B cell (primary cell): Measurements from ENCODE around the gene SHC3. TPM values are rescaled to one million over a fixed set of nuclear protein-coding genes. Genes with fewer than 3 reads are reported as not detected.

Experiments used
- ATAC-seq: fragments of 200-7000 bp; cut with Tn5 transposase; one replicate; pipeline ENCODE4 v1.10.0; 2021; ENCODE audit warnings: low read depth, mild to moderate bottlenecking, moderate number of reproducible peaks, moderate library complexity
- CTCF ChIA-PET: fragments of 350-600 bp; sonication (Branson Sonifier 250); formaldehyde crosslinking; loops from one replicate; lab custom pipeline; 2021; ENCODE audit warnings: antibody characterized with exemption, inconsistent platforms; lab: Charles Lee
- POLR2A ChIA-PET: fragments of 350-600 bp; sonication (Branson Sonifier 250); formaldehyde crosslinking; loops from one replicate; lab custom pipeline; 2021; ENCODE audit warnings: antibody characterized with exemption; lab: Charles Lee
- DNase-seq: peaks from one replicate; pipeline ENCODE4 v3.0.0; 2013
- H2AFZ ChIP-seq: 2 replicates; pipeline ENCODE4 v1.6.1; 2012; ENCODE audit warnings: mild to moderate bottlenecking, low read depth, low read length; ENCODE audit not compliant: insufficient read depth, poor library complexity, severe bottlenecking
- H3K27ac ChIP-seq, 2 donors: 1 replicate in 1 of 2; 2 replicates in 1 of 2; pipeline ENCODE4 v1.5.1; 2012 to 2013; ENCODE audit warnings: low read length in 2 of 2, mild to moderate bottlenecking in 2 of 2, moderate library complexity in 1 of 2
- H3K27me3 ChIP-seq, 4 experiments: fragments of 200-600 bp in 1 of 4; sonication (generic) in 1 of 4; replicated peaks in 1 of 4; 1 replicate in 2 of 4; 2 replicates in 2 of 4; pipeline versions ENCODE4 v1.6.1 to v1.7.0; 2013 to 2016; ENCODE audit warnings: low read length in 3 of 4, mild to moderate bottlenecking in 2 of 4, mixed read lengths in 1 of 4, moderate library complexity in 1 of 4; ENCODE audit not compliant: insufficient read depth in 4 of 4, control insufficient read depth in 3 of 4; ENCODE audit errors: control extremely low read depth in 1 of 4
- H3K36me3 ChIP-seq, 2 experiments: replicated peaks in 1 of 2; 1 replicate in 1 of 2; 2 replicates in 1 of 2; pipeline versions ENCODE4 v1.6.1 to v1.7.1; 2013; ENCODE audit warnings: low read length in 1 of 2; ENCODE audit not compliant: insufficient read depth in 2 of 2, control insufficient read depth in 1 of 2; ENCODE audit errors: control extremely low read depth in 1 of 2, extremely low read depth in 1 of 2
- H3K4me1 ChIP-seq, 2 donors: fragments of 200-600 bp in 1 of 2; sonication (generic) in 1 of 2; 1 replicate in 1 of 2; 2 replicates in 1 of 2; pipeline versions ENCODE4 v1.5.1 to v1.6.1; 2013 to 2017; ENCODE audit warnings: low read length in 2 of 2; ENCODE audit not compliant: control insufficient read depth in 2 of 2, insufficient read depth in 2 of 2
- H3K4me2 ChIP-seq: replicated peaks from 2 replicates; pipeline ENCODE3; 2012; ENCODE audit warnings: mild to moderate bottlenecking, low read depth, low read length; ENCODE audit not compliant: poor library complexity, severe bottlenecking
- H3K4me3 ChIP-seq, 5 experiments: fragments of 200-600 bp in 1 of 5; sonication (generic) in 1 of 5; 1 replicate in 3 of 5; 2 replicates in 2 of 5; pipeline versions ENCODE4 v1.5.1 to v1.7.0; 2011 to 2016; ENCODE audit warnings: low read length in 4 of 5, mild to moderate bottlenecking in 4 of 5, low read depth in 2 of 5, control low read depth in 1 of 5, moderate library complexity in 1 of 5; ENCODE audit not compliant: insufficient read depth in 1 of 5; ENCODE audit errors: control extremely low read depth in 1 of 5, extremely low read depth in 1 of 5
- H3K79me2 ChIP-seq: fragments of 200-600 bp; sonication (generic); one replicate; pipeline ENCODE4 v1.6.0; 2016; ENCODE audit warnings: low read length; ENCODE audit not compliant: control insufficient read depth, insufficient read depth
- H3K9ac ChIP-seq: fragments of 200-600 bp; sonication (generic); 2 replicates; pipeline ENCODE4 v1.6.1; 2017; ENCODE audit warnings: mild to moderate bottlenecking, low read length, moderate library complexity
- H3K9me3 ChIP-seq, 3 donors: one replicate each; pipeline versions ENCODE4 v1.6.1 to v1.7.1; 2013; ENCODE audit warnings: low read length in 2 of 3; ENCODE audit not compliant: control insufficient read depth in 2 of 3, insufficient read depth in 1 of 3; ENCODE audit errors: control extremely low read depth in 1 of 3
- H4K20me1 ChIP-seq: 2 replicates; pipeline ENCODE4 v1.6.0; 2012; ENCODE audit warnings: mild to moderate bottlenecking, low read length; ENCODE audit not compliant: insufficient read depth, control insufficient read depth, poor library complexity, severe bottlenecking
- H3K27ac Mint-ChIP-seq: one replicate; pipeline ENCODE4 v1.8.0; 2021; ENCODE audit warnings: mixed read lengths
- H3K27me3 Mint-ChIP-seq: one replicate; pipeline ENCODE4 v1.8.0; 2021; ENCODE audit warnings: mixed read lengths
- H3K4me1 Mint-ChIP-seq: one replicate; pipeline ENCODE4 v1.8.0; 2021; ENCODE audit warnings: mixed read lengths
- H3K4me3 Mint-ChIP-seq: one replicate; pipeline ENCODE4 v1.8.0; 2021; ENCODE audit warnings: mixed read lengths
- H3K9me3 Mint-ChIP-seq: one replicate; pipeline ENCODE4 v1.8.0; 2022; ENCODE audit warnings: mixed read lengths; ENCODE audit not compliant: insufficient read depth
- EZH2 ChIP-seq: IDR thresholded peaks from 2 replicates; pipeline ENCODE4 v1.6.1; 2012; ENCODE audit warnings: borderline replicate concordance, low read depth, mild to moderate bottlenecking, moderate library complexity, low read length; ENCODE audit not compliant: insufficient read depth, poor library complexity, severe bottlenecking
- WGBS: methylation state at CpG from one replicate; pipeline ENCODE4 v1.1.5; 2013; ENCODE audit warnings: missing lambda C conversion rate; ENCODE audit not compliant: insufficient coverage; 5-methylcytosine and 5-hydroxymethylcytosine counted together
- intact Hi-C: fragments of 100-400 bp; cut with micrococcal nuclease; formaldehyde crosslinking; loops from one replicate; pipeline ENCODE4 v1.10.0; 2022
- polyA plus RNA-seq: library from polyadenylated mRNA; depleted of rRNA; stranded (reverse); fragments of >200 nt; gene quantifications from 2 replicates; pipeline ENCODE4 v1.2.3, GENCODE V29; 2012
- total RNA-seq, 2 donors: library from RNA; stranded (reverse); fragments of 120-200 nt in 1 of 2; gene quantifications; 1 replicate in 1 of 2; 2 replicates in 1 of 2; pipeline versions ENCODE4 v1.2.3 to v1.2.4, GENCODE V29; 2013 to 2022
- TF ChIP-seq, protein P1 (sequence below): fragments of 200-600 bp; IDR thresholded peaks from one replicate; pipeline ENCODE4 v1.8.0; 2022; ENCODE audit warnings: antibody characterized with exemption, mild to moderate bottlenecking

The SHC3 gene
- total and polyA plus RNA-seq, 2 donors (not counting 1 experiment from before 2014, with no cell fraction given): 0.03 TPM; not detected in 1

DNA sequence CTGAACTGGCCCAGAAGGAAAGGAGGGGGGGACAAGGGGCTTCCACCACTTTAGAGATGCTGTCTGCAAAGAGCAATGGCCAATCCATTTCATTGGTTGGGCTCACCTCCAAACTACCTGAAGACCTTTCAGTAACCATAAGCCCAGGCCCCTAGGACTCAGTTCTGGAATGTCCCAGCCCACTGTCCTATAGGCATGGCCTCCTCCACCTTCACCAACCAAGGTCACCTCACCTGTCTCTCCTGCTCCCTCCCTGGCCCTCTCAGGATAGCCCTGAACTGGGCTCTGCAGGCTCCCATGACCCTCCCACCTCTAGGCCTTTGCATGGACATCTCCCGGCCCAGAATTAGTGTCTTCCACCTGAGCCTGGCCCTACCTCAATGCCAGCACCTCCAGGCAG lies 165.0 kb downstream of the SHC3 start:
- no peak overlapping the region for H2AFZ ChIP-seq
- no peaks in the 10 kb centered on the region for H3K4me1 Mint-ChIP-seq
- WGBS: 91% methylated on average over 1 of the region's 1 CpG
- CTCF ChIA-PET: no interaction called here
- H4K20me1 ChIP-seq: no peaks in the 10 kb centered on the region
- H3K4me1 ChIP-seq: no peaks in the 10 kb centered on the region
- POLR2A ChIA-PET: no interaction called here
- no peak overlapping the region for H3K4me2 ChIP-seq
- ATAC-seq: no peak
- no peak overlapping the region for H3K27ac ChIP-seq
- H3K27me3 ChIP-seq: peaks cover 0 to 9% (median 0%) of the 10 kb centered on the region in 4 experiments
- H3K4me3 Mint-ChIP-seq: no peak overlapping the region
- H3K9ac ChIP-seq: no peak overlapping the region
- no peak overlapping the region for H3K4me3 ChIP-seq
- intact Hi-C loops: no loop called here
- no peaks in the 10 kb centered on the region for H3K79me2 ChIP-seq
- no peaks in the 10 kb centered on the region for H3K9me3 Mint-ChIP-seq
- no peak for DNase-seq
- H3K27me3 Mint-ChIP-seq: peaks cover 18% of the 10 kb centered on the region
- H3K9me3 ChIP-seq: no peaks in the 10 kb centered on the region
- H3K36me3 ChIP-seq: no peaks in the 10 kb centered on the region
- no peak overlapping the region for H3K27ac Mint-ChIP-seq
- TF ChIP-seq, protein P1, sequence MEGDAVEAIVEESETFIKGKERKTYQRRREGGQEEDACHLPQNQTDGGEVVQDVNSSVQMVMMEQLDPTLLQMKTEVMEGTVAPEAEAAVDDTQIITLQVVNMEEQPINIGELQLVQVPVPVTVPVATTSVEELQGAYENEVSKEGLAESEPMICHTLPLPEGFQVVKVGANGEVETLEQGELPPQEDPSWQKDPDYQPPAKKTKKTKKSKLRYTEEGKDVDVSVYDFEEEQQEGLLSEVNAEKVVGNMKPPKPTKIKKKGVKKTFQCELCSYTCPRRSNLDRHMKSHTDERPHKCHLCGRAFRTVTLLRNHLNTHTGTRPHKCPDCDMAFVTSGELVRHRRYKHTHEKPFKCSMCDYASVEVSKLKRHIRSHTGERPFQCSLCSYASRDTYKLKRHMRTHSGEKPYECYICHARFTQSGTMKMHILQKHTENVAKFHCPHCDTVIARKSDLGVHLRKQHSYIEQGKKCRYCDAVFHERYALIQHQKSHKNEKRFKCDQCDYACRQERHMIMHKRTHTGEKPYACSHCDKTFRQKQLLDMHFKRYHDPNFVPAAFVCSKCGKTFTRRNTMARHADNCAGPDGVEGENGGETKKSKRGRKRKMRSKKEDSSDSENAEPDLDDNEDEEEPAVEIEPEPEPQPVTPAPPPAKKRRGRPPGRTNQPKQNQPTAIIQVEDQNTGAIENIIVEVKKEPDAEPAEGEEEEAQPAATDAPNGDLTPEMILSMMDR: no peak
- no peak for TF ChIP-seq EZH2

DNA sequence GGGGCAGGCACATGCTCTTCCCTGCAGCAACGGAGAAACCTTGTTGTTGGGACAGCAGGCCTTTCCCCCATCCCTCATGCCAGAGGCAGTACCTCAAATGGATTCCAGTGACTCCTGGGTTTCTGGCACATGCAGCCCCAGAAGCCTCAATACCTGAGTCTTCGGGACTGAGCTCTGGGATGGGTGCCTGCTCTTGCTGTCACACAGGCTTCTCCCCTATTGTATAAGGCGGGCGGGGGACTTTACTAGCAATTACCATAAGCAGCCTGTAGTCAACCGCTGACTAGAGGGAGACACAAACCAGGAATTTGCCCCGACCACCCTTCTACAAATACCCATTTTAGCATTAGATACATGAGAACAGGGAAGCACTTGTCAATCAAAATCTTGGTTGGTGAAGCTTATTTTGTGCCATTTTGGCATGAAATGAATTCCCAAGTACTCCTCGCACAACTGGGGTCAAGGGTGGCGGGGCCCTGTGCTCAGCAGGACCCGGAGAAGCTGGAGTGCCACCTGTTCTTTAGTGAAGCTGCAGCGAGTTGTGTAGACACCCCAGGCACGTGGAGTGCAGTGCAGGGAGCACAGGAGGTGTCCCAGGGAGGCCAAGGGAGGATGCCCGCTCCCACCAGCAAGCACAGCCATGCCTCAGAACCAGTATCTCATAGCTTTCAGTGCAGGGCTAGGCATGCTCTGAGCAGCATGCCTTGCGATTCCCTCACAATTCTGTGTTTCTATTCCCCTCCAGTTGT lies 166.2 kb downstream of the SHC3 start:
- peaks cover 21% of the 10 kb centered on the region for H3K27me3 Mint-ChIP-seq
- no peaks in the 10 kb centered on the region for H3K4me1 Mint-ChIP-seq
- Histone ChIP-seq H3K9ac (no peak overlapping the region), H3K4me1 (no peaks in the 10 kb centered on the region), H3K27ac (no peak overlapping the region), H3K4me3 (no peak overlapping the region), H2AFZ (no peak overlapping the region), H3K4me2 (no peak overlapping the region), H3K36me3 (no peaks in the 10 kb centered on the region), H3K79me2 (no peaks in the 10 kb centered on the region), H3K27me3 (peaks cover 0 to 9% (median 0%) of the 10 kb centered on the region in 4 experiments), H4K20me1 (no peaks in the 10 kb centered on the region), H3K9me3 (no peaks in the 10 kb centered on the region)
- CTCF ChIA-PET: no interaction called here
- no peak overlapping the region for H3K27ac Mint-ChIP-seq
- ATAC-seq (no peak), DNase-seq (no peak)
- intact Hi-C loops: no loop called here
- POLR2A ChIA-PET: no interaction called here
- H3K4me3 Mint-ChIP-seq: no peak overlapping the region
- H3K9me3 Mint-ChIP-seq: no peaks in the 10 kb centered on the region
- 88% methylated on average over 9 of the region's 13 CpGs for WGBS
- TF ChIP-seq, protein P1: no peak
- no peak for TF ChIP-seq EZH2
